Measurements from ENCODE around the gene NKD1.

NKD1 gene

DNA sequence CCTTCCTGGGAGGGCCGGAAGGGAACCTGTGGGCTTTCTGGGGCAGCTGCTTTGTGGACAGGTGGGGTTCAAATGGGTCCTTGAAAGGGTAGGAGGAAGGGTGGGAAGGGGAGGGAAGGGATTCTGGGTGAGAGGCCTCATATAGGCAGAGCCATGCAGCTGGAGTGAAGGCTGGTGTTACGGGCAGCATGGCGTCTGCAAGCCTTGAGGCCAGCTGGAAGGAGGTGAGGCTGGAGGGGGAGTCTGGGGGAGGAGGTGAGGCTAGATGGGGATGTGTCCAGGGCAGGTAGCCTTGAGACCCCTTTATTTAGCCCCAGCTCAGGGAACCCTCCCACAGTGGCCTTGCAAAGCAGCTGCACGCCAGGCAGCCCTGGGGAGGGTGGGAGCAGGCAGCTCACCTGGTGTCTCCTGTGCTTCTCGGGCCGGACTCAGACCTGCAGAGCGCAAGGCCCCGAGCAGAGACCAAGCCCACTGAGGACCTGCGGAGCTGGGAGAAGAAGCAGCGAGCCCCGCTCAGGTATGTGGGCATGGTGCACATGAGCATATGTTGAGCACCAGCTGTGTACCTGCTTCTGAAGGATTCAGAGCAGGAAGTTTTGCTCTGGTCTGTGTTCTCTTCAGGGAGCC lies 82.3 kb downstream of the NKD1 start:
- no peak for DNase-seq (ENCODE audit: low read depth, low spot score)

DNA sequence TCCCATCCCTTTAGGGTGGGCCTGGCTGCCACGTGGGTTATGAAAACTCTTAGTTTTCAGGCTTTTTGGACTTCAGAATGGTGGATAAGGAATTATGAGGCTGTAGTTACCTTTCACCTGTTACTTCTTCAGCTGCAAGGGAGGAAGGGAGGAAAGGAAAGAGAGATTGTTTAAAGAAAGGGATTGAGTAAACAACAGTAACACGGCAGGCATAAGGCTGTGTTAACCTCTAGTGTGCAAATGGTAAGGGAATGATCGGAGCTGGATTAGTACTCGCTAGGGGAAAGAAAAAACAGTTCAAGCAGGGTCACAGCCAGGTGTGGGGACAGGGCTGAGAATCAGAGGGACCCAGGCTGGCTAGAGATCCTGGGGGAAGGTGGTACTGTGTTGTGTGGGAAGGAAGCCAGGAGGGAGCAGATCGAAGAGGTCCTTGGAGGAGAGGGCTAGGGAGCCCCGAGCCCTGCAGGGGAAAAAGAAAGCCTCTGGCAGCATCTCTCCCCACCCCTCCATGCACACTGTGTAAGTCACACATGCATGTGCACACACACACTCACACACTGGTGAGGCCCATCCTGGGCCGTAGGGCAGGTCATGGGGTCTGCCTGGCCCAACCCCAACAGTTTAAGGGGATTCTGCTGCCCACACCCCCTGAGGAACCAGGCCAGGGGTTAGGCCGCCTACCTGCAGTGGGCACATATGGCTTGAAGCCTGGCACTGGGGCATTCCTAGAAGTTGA lies 83.2 kb downstream of the NKD1 start:
- no peak for DNase-seq (ENCODE audit: low read depth, low spot score)

DNA sequence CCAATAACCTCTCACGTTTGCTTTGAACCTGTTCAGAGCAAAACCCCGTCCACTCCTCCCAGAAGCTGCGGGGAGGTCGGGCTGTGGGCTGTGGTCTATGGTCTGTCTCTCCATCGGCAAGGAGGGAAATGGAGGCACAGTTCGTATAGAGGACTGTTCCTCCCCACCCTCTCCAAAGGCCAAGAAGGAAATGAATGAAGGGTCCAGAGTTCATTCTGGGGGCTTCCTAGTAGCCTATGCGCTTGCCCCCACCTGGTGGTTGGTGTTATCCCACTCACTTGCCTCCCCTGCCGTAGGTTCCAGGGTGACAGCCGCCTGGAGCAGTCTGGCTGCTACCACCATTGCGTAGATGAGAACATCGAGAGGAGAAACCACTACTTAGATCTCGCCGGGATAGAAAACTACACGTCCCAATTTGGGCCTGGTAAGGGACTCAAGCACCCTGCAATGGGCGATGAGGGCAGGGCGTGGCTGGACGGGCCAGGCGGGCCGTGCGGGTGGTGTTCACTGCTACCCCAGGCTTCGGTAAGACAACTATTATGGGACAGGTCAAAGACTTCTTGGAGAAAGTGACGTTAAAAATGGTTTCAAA lies 83.9 kb downstream of the NKD1 start:
- no peak for DNase-seq (ENCODE audit: low read depth, low spot score)

DNA sequence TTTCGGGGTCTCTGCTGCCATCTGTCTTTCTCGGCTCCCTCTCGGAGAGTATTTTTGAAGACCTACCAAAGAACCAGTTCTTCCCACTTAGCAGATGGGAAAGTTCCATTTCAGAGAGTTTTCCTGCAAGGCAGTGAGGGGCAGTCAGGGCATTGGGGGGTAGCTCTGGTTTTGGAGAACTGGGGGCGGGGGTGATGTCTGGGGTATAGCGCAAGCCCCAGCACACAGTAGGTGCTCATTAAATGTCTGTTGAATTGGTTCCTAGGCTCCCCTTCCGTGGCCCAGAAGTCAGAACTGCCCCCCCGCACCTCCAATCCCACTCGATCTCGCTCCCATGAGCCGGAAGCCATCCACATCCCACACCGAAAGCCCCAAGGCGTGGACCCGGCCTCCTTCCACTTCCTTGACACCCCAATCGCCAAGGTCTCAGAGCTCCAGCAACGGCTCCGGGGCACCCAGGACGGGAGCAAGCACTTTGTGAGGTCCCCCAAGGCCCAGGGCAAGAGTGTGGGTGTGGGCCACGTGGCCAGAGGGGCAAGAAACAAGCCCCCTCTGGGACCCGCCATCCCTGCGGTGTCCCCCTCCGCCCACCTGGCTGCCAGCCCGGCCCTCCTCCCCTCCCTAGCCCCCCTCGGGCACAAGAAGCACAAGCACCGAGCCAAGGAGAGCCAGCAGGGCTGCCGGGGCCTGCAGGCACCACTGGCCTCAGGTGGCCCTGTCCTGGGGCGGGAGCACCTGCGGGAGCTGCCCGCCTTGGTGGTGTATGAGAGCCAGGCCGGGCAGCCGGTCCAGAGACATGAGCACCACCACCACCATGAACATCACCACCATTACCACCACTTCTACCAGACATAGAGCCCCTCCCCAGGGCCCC lies 85.0 kb downstream of the NKD1 start:
- DNase-seq (ENCODE audit: low read depth, low spot score): no peak

DNA sequence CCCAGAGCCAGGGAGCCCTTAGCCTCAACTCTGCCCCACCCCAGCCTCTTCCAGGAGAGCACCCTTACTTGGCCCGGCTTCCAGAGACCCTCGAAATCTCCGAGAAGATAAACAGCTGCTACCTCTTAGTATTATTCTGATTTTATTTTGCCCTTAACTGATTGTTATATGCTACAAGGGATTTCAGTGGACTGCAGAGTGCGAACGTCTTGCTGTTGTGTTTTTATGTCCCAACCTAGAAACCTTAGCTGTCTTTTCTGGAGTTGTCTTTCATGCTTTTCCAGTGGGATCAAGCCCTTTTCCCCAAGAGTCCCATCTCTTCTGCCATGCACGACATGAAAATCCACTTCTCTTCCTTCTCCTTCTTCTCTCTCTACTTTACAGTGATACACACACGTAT lies 85.9 kb downstream of the NKD1 start:
- no peak for DNase-seq (ENCODE audit: low read depth, low spot score)

DNA sequence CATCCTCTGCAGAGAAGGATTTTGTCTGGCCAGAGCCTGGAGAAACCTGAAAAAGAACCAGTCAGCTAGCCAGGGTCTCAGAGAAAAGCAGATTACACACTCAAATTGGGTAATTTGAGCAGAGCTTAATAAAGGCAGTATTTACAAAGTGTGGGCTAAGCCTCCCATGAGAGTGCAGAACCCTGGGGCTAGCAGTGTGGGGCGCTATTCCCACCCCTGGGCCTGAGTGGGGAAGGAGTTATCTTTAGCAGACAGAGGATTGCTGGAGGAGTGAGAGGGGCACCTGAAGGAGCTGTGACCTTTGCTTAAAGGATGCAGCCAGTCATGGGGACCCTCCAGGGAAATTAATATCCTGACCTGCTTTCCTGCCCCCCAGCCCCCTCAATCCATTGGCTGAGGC lies 86.8 kb downstream of the NKD1 start:
- DNase-seq (ENCODE audit: low read depth, low spot score): no peak

DNA sequence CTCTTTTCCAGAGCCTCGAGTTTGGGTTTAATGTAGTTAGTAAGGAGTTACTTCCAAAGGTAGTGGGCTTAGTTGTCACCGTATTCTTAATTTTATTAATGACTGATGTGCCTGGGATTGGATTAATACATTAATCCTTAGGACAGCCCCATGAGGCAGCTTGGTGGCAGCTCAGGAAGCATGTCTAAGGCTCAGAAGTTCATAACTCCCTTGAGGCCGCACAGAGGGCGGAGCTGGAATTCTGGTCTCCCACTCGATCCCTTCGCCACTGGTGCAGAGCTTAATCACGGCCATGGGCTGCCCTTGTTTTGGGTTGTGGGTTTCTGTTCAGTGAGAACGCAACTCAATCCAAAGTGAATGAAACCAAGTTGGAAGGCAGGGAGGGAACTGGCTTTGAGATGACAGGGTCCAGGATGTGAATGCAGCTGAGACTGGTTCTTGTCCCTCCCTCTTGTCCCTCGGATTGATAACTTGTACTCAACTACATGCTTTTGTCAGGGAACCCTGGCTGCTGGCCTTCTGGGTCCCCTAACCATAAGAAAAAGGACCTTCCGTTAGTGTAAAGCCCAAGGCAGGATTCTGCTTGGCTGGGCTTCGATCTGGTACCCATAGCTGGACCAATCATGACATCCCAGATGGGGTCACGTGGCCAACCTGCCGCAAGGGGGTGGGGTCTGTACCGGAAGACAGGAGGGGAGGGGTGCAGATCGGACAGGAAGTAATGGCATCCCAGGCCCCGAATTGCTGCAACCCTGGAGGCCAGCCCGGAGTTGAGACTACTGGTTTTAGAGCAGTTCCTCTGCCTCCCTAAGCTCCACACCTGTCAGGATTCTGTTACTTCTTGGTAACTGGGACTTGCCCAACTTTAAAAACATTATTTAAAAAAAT lies 87.6 kb downstream of the NKD1 start:
- DNase-seq (ENCODE audit: low read depth, low spot score): peak; percentile 23

DNA sequence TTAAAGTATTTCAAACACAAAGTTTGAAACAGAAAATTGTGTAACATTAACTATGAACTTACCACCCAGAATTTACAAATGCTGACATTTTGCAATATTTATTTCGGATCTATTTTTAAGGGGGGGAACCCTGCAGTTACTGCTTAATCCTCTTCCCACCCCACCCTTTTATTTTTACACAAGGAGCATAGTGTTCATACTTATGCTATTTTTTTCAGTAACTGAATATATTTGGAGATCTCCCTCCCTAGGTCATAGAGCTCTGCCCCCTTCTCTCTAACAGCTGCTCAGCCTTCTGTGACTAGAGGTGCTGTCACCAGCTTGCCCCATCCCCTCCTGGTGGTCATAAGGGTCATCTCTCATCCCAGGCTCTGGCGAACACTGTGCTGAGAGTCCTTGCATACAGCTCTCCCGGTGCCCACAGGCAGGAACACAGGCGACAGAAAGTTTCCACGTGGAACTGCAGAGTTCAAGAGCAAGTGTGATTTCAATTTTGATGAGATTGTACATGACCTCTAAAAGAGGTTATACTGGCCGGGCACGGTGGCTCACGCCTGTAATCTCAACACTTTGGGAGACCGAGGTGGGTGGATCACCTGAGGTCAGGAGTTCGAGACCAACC lies 88.7 kb downstream of the NKD1 start:
- no peak for DNase-seq (ENCODE audit: low read depth, low spot score)

DNA sequence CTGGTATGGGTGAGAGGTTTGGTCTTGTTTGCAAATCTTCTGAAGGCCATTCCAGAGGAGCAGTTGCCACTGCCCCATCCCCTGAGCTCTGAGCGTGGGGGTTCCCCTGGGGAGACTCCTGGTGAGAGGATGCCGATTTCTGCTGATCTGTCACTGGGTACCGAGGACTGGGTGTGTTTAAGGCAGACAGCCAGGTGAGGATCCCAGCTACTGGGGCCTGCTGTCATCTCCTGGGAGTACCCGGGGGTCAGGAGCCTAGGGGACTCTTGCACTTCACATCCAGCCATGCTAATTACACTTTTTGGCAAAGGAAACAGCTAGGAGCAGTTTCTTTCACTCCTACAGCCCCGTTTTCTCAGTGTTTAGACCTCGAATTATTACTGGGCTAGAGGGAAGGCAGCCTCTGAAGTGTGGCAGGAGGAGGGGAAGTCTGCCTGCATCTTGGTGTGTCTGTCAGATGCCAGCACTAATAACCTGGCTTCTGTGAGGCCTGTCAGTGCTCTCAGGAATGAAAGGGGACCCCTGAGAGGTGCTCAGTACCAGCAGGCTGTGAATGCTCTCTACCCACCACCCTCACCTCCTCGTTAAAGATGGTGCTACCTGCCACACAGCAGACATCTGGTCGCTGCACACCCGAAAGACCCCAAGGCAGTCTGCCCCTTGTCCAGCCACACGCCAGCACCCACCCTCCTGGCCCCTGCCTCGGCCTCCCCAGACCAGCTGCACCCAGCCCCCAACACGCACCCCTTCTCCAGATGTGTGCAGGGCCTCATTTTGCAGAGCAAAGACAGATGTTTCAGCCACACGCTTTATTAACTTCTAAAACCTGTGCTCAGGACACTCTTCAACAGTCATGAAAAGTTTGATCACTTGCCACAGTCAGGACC lies 89.8 kb downstream of the NKD1 start:
- no peak for DNase-seq (ENCODE audit: low read depth, low spot score)

DNA sequence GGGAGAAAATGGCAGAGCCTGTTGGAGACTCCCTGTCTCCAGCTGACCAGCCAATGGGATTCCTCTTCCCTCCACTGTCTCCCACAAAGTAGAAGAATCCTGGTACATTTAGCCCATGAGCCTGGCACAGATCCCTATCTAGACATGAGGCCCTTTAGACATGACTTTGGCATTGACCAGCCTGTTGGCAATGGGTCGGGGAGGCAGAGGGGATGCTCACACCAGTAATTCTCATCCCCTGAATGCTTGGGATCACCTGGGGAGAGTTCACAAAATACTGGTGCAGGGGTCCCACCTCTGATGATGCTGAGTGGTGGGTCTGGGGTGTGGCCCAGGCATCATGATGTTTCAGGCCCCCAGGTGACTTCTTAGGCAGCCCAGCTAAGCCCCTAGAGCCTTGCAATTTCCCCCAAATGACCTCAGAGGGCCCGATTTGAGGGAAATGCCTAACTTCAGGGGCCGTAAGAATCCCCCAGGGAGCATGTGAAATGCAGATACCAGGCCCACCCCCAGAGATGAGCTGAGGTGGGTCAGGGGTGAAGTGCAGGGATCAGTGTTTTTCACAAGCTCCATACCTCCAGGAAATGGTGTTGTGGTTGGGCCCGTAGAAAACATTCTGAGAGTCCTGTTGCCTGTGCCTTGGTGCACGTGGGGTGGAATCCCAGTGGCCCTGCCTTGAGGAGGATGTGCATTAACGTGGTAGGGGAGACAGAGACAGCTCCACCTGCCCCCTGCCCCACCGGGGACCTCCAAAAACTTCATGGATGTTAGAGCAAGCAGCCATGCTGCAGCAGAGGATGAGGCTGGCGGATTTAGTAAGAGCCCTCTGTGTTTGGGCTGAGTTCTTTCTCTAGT lies 90.8 kb downstream of the NKD1 start:
- DNase-seq (ENCODE audit: low read depth, low spot score): no peak

DNA sequence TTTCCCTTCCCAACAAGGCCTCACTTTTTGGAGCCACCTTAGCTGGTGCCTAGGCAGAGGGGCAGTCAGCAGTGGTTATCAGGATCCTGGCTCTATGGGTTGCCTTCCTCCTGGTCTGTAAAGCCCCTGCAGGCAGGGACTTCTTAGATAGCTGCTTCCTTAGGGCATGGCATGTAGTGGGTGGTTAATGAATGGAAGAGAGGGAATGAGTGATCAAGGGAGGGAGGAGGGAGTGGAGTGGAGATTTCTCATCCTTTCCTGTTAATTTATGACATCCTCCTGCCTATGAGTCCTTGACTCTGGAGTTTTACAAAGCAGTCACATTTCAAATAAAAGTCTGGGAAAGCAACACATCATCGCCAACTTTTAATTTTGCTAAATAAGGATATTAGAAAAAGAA lies 92.2 kb downstream of the NKD1 start:
- DNase-seq (ENCODE audit: low read depth, low spot score): no peak

DNA sequence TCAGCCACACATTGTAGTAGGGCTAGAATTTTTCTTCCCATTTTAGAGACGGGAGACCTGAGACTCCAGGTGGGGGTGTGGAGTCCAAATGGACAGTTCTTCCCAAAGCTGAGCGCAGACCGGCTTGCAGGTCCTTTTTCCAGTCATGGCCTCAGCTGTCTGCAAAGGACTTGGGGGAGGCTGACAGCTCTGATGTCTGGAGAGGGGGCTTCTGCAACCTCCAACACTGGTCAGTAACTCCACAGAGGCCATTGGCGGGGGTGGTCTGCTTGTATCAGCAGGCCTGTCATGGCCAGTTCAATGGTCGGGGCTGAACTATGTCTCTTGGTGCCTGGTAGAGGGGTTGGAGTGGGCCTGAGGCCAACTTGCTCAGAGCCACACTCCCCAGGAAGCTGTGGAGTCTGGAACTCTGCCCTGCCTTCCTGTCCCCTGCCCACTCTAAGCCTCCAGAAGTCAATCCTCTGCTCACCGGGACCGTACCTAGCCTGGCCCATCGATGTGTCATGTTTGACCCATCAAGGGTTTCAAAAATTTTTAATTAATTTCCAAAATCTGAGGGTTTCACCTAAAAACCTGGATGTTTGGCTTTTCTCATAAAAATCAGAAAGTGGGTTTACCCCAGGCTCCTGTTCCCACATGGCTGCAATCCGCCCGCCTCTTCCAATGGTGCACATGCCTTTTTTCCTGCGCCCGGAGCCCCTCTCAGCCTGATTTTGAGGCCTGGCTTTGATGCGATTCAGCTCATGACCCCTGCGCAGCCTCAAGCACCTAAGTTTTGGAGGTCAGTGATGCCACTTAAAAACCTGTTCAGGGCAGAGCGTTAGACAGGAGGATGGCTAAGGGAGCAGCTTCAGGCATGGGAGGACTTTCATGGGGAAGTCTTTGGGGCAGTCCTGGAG lies 93.0 kb downstream of the NKD1 start:
- no peak for DNase-seq (ENCODE audit: low read depth, low spot score)

DNA sequence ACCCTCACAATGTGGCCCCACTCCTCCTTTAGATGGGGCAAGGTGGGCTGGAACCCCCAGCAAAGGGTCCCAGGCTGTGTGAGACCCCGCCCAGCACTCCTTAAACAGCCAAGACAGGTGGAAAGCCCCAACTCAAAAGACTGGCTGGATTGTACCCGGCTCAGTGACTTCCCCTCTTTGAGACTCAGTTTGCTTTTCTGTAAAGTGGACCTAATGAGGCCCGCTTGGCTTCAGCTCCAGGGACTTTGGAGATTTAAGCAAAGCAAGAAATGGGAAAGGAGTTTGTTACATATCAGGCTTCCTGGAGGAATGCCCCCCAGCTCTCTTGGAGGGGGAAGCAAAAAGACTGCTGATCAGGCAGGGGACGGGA lies 93.6 kb downstream of the NKD1 start:
- no peak for DNase-seq (ENCODE audit: low read depth, low spot score)

DNA sequence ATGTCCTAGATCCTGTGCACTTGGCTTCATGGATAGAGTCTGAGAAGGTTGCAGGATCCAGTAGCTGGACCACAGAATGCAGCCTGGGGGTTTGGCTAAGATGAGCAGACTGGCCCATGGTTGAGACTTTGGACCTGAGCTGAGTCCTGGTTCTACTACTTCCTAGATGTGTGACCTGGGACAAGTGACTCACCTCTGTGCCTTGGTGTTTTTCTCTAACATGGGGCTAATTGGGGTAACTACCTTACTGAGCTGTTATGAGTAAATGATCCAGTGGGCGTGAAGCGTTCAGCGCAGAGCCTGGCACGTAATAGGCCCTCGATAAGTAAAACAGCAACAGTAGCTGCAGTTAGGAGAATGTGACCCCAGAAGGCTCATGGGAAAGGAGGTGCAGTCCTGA lies 94.2 kb downstream of the NKD1 start:
- no peak for DNase-seq (ENCODE audit: low read depth, low spot score)

DNA sequence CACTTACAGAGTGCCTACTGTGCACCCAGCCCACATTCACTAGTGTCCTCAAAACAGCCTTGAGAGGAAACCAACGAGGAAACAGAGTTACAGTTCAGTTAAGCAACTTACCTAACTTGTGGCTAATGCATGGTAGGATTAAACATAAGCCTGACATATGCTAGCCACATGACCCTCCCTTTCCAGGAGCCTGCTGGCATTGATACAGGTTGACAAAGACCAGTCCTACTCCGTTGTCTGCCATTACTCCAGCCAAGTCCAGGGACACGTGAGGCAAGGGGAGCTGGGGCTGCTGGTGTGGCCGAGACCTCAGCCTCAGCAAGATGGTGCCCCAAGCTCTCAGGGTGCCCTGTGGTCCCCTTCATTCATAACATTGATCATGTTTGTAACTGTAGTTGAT lies 95.0 kb downstream of the NKD1 start:
- DNase-seq (ENCODE audit: low read depth, low spot score): no peak

DNA sequence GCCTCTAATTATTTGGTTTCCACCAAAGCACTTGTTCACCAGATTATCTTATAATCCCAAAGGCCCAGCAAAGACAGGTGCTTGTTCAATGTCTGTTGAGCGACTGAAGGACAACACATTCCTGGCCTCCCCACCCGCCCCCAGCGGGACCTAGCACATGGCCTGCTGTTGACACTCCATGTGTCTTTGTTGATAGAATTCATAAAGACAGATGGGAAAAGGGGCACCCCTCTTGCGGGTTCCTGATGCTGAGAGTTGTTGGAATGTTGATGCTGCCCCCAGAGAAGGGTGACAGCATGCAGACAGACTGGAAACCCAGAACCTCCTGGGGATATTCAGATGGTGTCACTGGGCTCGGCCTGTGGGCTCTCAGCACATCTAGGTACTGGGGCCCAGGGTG lies 96.0 kb downstream of the NKD1 start:
- DNase-seq (ENCODE audit: low read depth, low spot score): no peak

DNA sequence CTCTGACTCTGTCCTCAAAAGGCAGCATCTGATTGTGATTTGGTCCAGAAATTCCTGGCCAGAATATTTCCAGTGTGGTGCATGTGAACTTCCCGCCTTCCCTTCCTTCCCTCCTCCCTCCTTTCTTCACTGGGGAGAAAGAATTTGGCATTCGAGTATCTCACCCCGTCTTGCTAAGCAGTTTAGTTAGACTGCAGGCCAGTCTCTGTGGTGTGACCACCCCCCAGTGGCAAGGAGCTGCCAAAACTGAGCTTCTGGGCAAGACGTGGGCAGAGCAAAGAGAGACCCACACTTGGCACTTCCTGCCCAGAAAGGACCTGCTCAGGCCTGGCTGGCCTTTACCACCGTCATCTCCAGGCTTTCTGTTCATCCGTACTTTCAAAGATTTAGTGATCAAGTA lies 96.5 kb downstream of the NKD1 start:
- no peak for DNase-seq (ENCODE audit: low read depth, low spot score)

Measured in iPS DF 19.7 (cell line).